Fibroblast of lung (primary cell): ENCODE results near the gene SHLD2.

Source experiments
- EZH2 ChIP-seq: IDR thresholded peaks from 2 replicates; pipeline ENCODE4 v1.5.1; 2012; ENCODE audit warnings: low read length, control low read depth, mild to moderate bottlenecking; ENCODE audit errors: missing control alignments
- TF ChIP-seq, protein P1 (sequence below), 2 donors: IDR thresholded peaks in 1 of 2; conservative IDR thresholded peaks in 1 of 2; 1 replicate in 1 of 2; 2 replicates in 1 of 2; pipeline ENCODE4 v1.5.1; 2011 to 2012; ENCODE audit warnings: low read length in 2 of 2, control low read depth in 1 of 2, inconsistent platforms in 1 of 2, low read depth in 1 of 2, mild to moderate bottlenecking in 1 of 2

DNA sequence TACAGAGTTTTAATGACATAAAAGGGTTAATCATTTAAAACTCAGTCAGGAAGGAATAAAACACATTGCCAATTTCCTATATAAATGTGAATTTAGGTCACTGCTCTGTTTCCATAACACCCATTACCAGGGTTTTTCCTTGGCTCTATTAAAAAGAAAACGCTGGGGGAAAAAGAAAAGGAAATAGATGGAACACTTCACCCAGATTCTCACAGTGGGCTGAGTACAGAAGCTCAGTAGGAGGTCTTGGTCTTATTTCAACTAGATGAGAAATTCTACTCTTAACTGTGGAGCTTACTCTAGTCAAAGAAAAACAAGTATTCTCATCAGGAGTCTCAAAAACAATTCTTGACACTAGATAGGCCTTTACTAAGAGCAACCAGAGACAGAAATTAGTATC, 36.8 kb upstream of the SHLD2 start:
- TF ChIP-seq, protein P1, sequence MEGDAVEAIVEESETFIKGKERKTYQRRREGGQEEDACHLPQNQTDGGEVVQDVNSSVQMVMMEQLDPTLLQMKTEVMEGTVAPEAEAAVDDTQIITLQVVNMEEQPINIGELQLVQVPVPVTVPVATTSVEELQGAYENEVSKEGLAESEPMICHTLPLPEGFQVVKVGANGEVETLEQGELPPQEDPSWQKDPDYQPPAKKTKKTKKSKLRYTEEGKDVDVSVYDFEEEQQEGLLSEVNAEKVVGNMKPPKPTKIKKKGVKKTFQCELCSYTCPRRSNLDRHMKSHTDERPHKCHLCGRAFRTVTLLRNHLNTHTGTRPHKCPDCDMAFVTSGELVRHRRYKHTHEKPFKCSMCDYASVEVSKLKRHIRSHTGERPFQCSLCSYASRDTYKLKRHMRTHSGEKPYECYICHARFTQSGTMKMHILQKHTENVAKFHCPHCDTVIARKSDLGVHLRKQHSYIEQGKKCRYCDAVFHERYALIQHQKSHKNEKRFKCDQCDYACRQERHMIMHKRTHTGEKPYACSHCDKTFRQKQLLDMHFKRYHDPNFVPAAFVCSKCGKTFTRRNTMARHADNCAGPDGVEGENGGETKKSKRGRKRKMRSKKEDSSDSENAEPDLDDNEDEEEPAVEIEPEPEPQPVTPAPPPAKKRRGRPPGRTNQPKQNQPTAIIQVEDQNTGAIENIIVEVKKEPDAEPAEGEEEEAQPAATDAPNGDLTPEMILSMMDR (conservative IDR thresholded peaks at IDR 0.05 in 1 of 2, IDR thresholded peaks at IDR 0.05 in 1 of 2; ENCODE audit: low read depth in 1 of 2, low read length in 2 of 2) = no peak
- TF ChIP-seq EZH2 = no peak
